PC-3 (cell line): Measurements from ENCODE around the gene GNA15. TPM values are rescaled to one million over a fixed set of nuclear protein-coding genes. Genes with fewer than 3 reads are reported as not detected.

Experiments
- ATAC-seq: fragments of 200-7000 bp; cut with Tn5 transposase; 2 replicates; pipeline ENCODE4 v1.9.1; 2020; ENCODE audit warnings: mild to moderate bottlenecking, moderate library complexity
- BruUV-seq: library from RNA; stranded (reverse); fragments of 400-500 nt; replicated peaks from 2 replicates; lab custom pipeline; 2021; lab: Mats Ljungman, UMichigan
- CTCF ChIA-PET: fragments of 300-600 bp; sonication (Branson Sonifier 250); formaldehyde crosslinking; loops from one replicate; lab custom pipeline; 2022; ENCODE audit warnings: antibody characterized with exemption; lab: Charles Lee
- POLR2A ChIA-PET: fragments of 300-600 bp; sonication (Branson Sonifier 250); formaldehyde crosslinking; loops from one replicate; lab custom pipeline; 2022; ENCODE audit warnings: antibody characterized with exemption; ENCODE audit not compliant: unreplicated experiment; lab: Charles Lee
- DNase-seq: peaks from one replicate; pipeline ENCODE4 v3.0.0-alpha.2; 2015
- H2AFZ ChIP-seq: fragments of 300-600 bp; sonication (generic); 2 replicates; pipeline ENCODE4 v1.6.0; 2016; ENCODE audit warnings: antibody characterized with exemption, low read length
- H3F3A ChIP-seq: fragments of 300-600 bp; sonication (generic); one replicate; pipeline ENCODE4 v1.6.0; 2017; ENCODE audit warnings: antibody characterized with exemption, low read length, control low read depth, mild to moderate bottlenecking; ENCODE audit not compliant: unreplicated experiment
- H3K27ac ChIP-seq: fragments of 300-600 bp; sonication (generic); 2 replicates; pipeline ENCODE4 v1.5.1; 2016; ENCODE audit warnings: mild to moderate bottlenecking, low read length
- H3K27me3 ChIP-seq: fragments of 300-600 bp; sonication (generic); 2 replicates; pipeline ENCODE4 v1.6.1; 2016; ENCODE audit warnings: low read length, mixed read lengths
- H3K36me3 ChIP-seq: fragments of 300-600 bp; sonication (generic); 2 replicates; pipeline ENCODE4 v1.6.1; 2016; ENCODE audit warnings: low read depth, mixed run types, low read length, mixed read lengths
- H3K4me1 ChIP-seq: fragments of 300-600 bp; sonication (generic); 2 replicates; pipeline ENCODE4 v1.5.1; 2016; ENCODE audit warnings: low read length; ENCODE audit not compliant: insufficient read depth
- H3K4me2 ChIP-seq: fragments of 300-600 bp; sonication (generic); 2 replicates; pipeline ENCODE4 v1.6.0; 2016; ENCODE audit warnings: low read length
- H3K4me3 ChIP-seq: fragments of 300-600 bp; sonication (generic); 2 replicates; pipeline ENCODE4 v1.5.1; 2016; ENCODE audit warnings: mild to moderate bottlenecking, low read length, mixed read lengths
- H3K79me2 ChIP-seq: fragments of 300-600 bp; sonication (generic); 2 replicates; pipeline ENCODE4 v1.6.1; 2017; ENCODE audit warnings: low read length, mixed read lengths
- H3K9ac ChIP-seq: fragments of 300-600 bp; sonication (generic); 2 replicates; pipeline ENCODE4 v1.6.0; 2016; ENCODE audit warnings: mild to moderate bottlenecking, low read length
- H3K9me2 ChIP-seq: fragments of 300-600 bp; sonication (generic); replicated peaks from 2 replicates; pipeline ENCODE4 v1.6.1; 2016; ENCODE audit warnings: mixed run types, low read length, mixed read lengths
- H3K9me3 ChIP-seq: fragments of 300-600 bp; sonication (generic); 2 replicates; pipeline ENCODE4 v1.6.1; 2016; ENCODE audit warnings: low read length, mixed read lengths
- H4K20me1 ChIP-seq: fragments of 300-600 bp; sonication (generic); 2 replicates; pipeline ENCODE4 v1.6.1; 2016; ENCODE audit warnings: low read length, mixed read lengths
- CTCF ChIP-seq: fragments of 300-600 bp; sonication (generic); conservative IDR thresholded peaks from 2 replicates; pipeline ENCODE4 v1.5.1; 2017; ENCODE audit warnings: antibody characterized with exemption, low read depth, mild to moderate bottlenecking, low read length
- EZH2 ChIP-seq: fragments of 300-600 bp; sonication (generic); IDR thresholded peaks from one replicate; pipeline ENCODE4 v1.6.1; 2017; ENCODE audit warnings: antibody characterized with exemption, mild to moderate bottlenecking, low read length; ENCODE audit not compliant: unreplicated experiment
- EZH2phosphoT487 ChIP-seq: fragments of 300-600 bp; sonication (generic); IDR thresholded peaks from 2 replicates; pipeline ENCODE4 v1.6.1; 2018; ENCODE audit warnings: mild to moderate bottlenecking, antibody characterized with exemption, low read length, borderline replicate concordance
- intact Hi-C: fragments of 100-400 bp; cut with micrococcal nuclease; formaldehyde crosslinking; loops from 2 replicates; pipeline ENCODE4 v1.9.0; 2023
- total RNA-seq: library from RNA; depleted of rRNA; stranded (reverse); fragments of >200 nt; gene quantifications from 2 replicates; pipeline ENCODE4 v1.2.3, GENCODE V29; 2014

Gene GNA15
- total RNA-seq, 1 experiment from 2014 or later: not detected

- H3K36me3 ChIP-seq: no peaks in the 10 kb centered on the region
- no peaks in the 10 kb centered on the region for H3K4me1 ChIP-seq
- no peaks in the 10 kb centered on the region for H4K20me1 ChIP-seq
- no peaks in the 10 kb centered on the region for H3K9me2 ChIP-seq
- no peaks in the 10 kb centered on the region for H3K79me2 ChIP-seq
- no peaks in the 10 kb centered on the region for H3F3A ChIP-seq
- ChIA-PET CTCF (no interaction called here), POLR2A (no interaction called here)
- H3K4me3 ChIP-seq: no peak overlapping the region
- no peak for TF ChIP-seq CTCF
- no peak for TF ChIP-seq EZH2phosphoT487
- no peak for TF ChIP-seq EZH2
- H3K4me2 ChIP-seq: no peak overlapping the region
- H3K9ac ChIP-seq: no peak overlapping the region
- H2AFZ ChIP-seq: no peak overlapping the region
- intact Hi-C loops: no loop called here
- no peak overlapping the region for H3K27ac ChIP-seq
- ATAC-seq (no peak), DNase-seq (no peak)
- no TSS peak for BruUV-seq
- H3K27me3 ChIP-seq: no peaks in the 10 kb centered on the region
- no peaks in the 10 kb centered on the region for H3K9me3 ChIP-seq
These were observed 12.6 kb upstream of the GNA15 start for GRCh38 chr19:3123088-3123721.

- intact Hi-C loops: no loop called here
- no TSS peak for BruUV-seq
- Histone ChIP-seq H4K20me1 (no peaks in the 10 kb centered on the region), H3K4me3 (no peak overlapping the region), H3K4me1 (no peaks in the 10 kb centered on the region), H3K79me2 (no peaks in the 10 kb centered on the region), H3F3A (no peaks in the 10 kb centered on the region), H3K9me3 (no peaks in the 10 kb centered on the region), H3K36me3 (no peaks in the 10 kb centered on the region), H3K9me2 (no peaks in the 10 kb centered on the region), H3K27me3 (no peaks in the 10 kb centered on the region), H3K4me2 (no peak overlapping the region), H3K27ac (no peak overlapping the region), H3K9ac (no peak overlapping the region), H2AFZ (no peak overlapping the region)
- no peak for TF ChIP-seq CTCF
- no peak for TF ChIP-seq EZH2phosphoT487
- no peak for TF ChIP-seq EZH2
- DNase-seq (no peak), ATAC-seq (no peak)
- POLR2A ChIA-PET: no interaction called here
- CTCF ChIA-PET: no interaction called here
These were observed 11.9 kb upstream of the GNA15 start for GRCh38 chr19:3123956-3124355.

- Histone ChIP-seq H2AFZ (no peak overlapping the region), H3K4me1 (no peaks in the 10 kb centered on the region), H4K20me1 (no peaks in the 10 kb centered on the region), H3K27me3 (no peaks in the 10 kb centered on the region), H3K27ac (no peak overlapping the region), H3F3A (no peaks in the 10 kb centered on the region), H3K36me3 (no peaks in the 10 kb centered on the region), H3K4me2 (no peak overlapping the region), H3K79me2 (no peaks in the 10 kb centered on the region), H3K4me3 (no peak overlapping the region), H3K9me2 (no peaks in the 10 kb centered on the region), H3K9ac (no peak overlapping the region), H3K9me3 (no peaks in the 10 kb centered on the region)
- no peak for ATAC-seq
- intact Hi-C loops: loop anchor here (5.0 kb wide), 1 partner anchor 172 kb away; no protein-coding TSS in a partner anchor
- CTCF ChIA-PET: no interaction called here
- no peak for DNase-seq
- no TSS peak for BruUV-seq
- POLR2A ChIA-PET: no interaction called here
- no peak for TF ChIP-seq EZH2phosphoT487
- TF ChIP-seq EZH2: no peak
- no peak for TF ChIP-seq CTCF
These were observed 11.2 kb upstream of the GNA15 start for GRCh38 chr19:3124630-3125029.
